GM19395 (cell line): Measurements from ENCODE around the gene HMX1.

Experiments used
- ATAC-seq: cut with Tn5 transposase; IDR thresholded peaks from one replicate; pipeline ENCODE4 v1.9.1; 2021; ENCODE audit warnings: mild to moderate bottlenecking, moderate library complexity; ENCODE audit not compliant: unreplicated experiment

The HMX1 gene

GRCh38 chr4:8820178-8821102, 51.2 kb downstream of the HMX1 start:
- ATAC-seq: no peak

GRCh38 chr4:8819473-8820177, 52.0 kb downstream of the HMX1 start:
- ATAC-seq: no peak

GRCh38 chr4:8819019-8819418, 52.6 kb downstream of the HMX1 start:
- no peak for ATAC-seq

- no peak for ATAC-seq
Measured at GRCh38 chr4:8818063-8818881, 53.4 kb downstream of the HMX1 start.

DNA sequence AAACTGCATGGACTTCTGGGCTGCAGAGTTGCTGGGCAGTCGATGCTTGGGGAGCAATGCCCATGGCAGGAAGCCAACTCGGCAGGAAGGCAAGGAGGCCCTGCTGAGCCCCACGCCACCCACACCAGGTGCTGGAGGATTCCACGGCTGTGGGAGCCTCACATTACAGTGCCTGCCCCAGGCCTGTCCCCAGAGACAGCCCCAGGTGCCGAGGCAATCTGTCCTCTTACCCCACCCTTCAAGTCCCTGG, 53.9 kb downstream of the HMX1 start:
- no peak for ATAC-seq

DNA sequence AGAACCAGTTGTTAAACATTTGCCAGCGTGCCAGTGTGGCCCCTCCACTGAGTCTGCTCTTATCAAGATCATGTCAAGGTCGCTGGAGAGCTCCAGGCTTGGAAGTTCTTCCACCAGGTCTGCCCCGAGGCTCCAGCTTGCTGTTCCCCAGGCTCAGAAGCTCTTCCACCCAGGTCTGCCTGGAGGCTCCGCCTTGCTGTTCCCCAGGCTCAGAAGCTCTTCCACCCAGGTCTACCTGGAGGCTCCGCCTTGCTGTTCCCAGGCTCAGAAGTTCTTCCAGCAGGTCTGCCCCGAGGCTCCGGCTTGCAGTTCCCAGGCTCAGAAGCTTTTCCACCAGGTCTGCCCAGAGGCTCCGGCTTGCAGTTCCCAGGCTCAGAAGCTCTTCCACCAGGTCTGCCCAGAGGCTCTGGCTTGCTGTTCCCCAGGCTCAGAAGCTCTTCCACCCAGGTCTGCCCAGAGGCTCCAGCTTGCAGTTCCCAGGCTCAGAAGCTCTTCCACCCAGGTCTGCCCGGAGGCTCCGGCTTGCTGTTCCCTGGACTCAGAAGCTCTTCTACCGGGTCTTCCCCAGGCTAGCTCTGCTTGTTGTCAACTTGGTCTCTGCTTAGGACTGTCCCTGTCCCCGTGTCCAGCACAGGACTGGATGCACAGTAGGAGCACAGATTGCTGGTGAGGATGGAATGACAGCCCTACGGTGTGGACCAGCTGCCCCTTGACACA, 54.4 kb downstream of the HMX1 start:
- ATAC-seq: no peak
